Neural progenitor cell (in vitro differentiated cells): ENCODE data around the gene STAG3.

Experiments used
- CTCF ChIP-seq: fragments of 200-600 bp; sonication (generic); IDR thresholded peaks from 2 replicates; pipeline ENCODE4 v1.5.1; 2017; ENCODE audit warnings: antibody characterized with exemption, mild to moderate bottlenecking
- EZH2 ChIP-seq: fragments of 200-600 bp; sonication (generic); IDR thresholded peaks from 2 replicates; pipeline ENCODE4 v1.6.1; 2017; ENCODE audit warnings: antibody characterized with exemption, mild to moderate bottlenecking, moderate library complexity

GRCh38 chr7:100221231-100221718, 43.6 kb downstream of the STAG3 start:
- no peak for TF ChIP-seq CTCF
- no peak for TF ChIP-seq EZH2
